IMR-90 (cell line): Measurements from ENCODE around the gene GAL. TPM values are rescaled to one million over a fixed set of nuclear protein-coding genes. Genes with fewer than 3 reads are reported as not detected.

Experiments
- ATAC-seq: fragments of 200-7000 bp; cut with Tn5 transposase; 2 replicates; pipeline ENCODE4 v1.9.1; 2020; ENCODE audit warnings: low read depth, mild to moderate bottlenecking, moderate library complexity
- BruUV-seq: library from RNA; stranded (reverse); fragments of 400-500 nt; replicated peaks from 2 replicates; lab custom pipeline; 2021; lab: Mats Ljungman, UMichigan
- CTCF ChIA-PET: fragments of 300-600 bp; formaldehyde crosslinking; extraction: SDS; loops from one replicate; lab custom pipeline; 2021; ENCODE audit warnings: antibody characterized with exemption; lab: Yijun Ruan, JAX
- POLR2A ChIA-PET: fragments of 300-600 bp; sonication (Branson Sonifier 250); formaldehyde crosslinking; loops from one replicate; lab custom pipeline; 2022; ENCODE audit warnings: antibody characterized with exemption; ENCODE audit not compliant: unreplicated experiment; lab: Charles Lee
- DNase-seq: peaks from one replicate; pipeline ENCODE4 v3.0.0; 2013
- H2AFZ ChIP-seq: replicated peaks from 2 replicates; pipeline ENCODE3; 2013; ENCODE audit warnings: low read length, mild to moderate bottlenecking; ENCODE audit not compliant: poor library complexity
- H2AK5ac ChIP-seq: 2 replicates; pipeline ENCODE4 v1.6.1; 2013; ENCODE audit warnings: low read depth, low read length, inconsistent platforms
- H2AK9ac ChIP-seq: replicated peaks from 2 replicates; pipeline ENCODE3; 2013; ENCODE audit warnings: mild to moderate bottlenecking, low read depth, low read length, moderate library complexity; ENCODE audit not compliant: poor library complexity
- H2BK120ac ChIP-seq: 2 replicates; pipeline ENCODE4 v1.6.1; 2013; ENCODE audit warnings: low read depth, low read length, inconsistent platforms
- H2BK15ac ChIP-seq: 3 replicates; pipeline ENCODE4 v1.6.1; 2013; ENCODE audit warnings: low read depth, low read length, inconsistent platforms
- H2BK20ac ChIP-seq: 2 replicates; pipeline ENCODE4 v1.6.1; 2013; ENCODE audit warnings: low read depth, mild to moderate bottlenecking, inconsistent platforms, low read length, moderate library complexity
- H2BK5ac ChIP-seq: 2 replicates; pipeline ENCODE4 v1.6.1; 2013; ENCODE audit warnings: mild to moderate bottlenecking, low read depth, low read length, inconsistent platforms; ENCODE audit not compliant: poor library complexity, severe bottlenecking
- H3K14ac ChIP-seq: replicated peaks from 2 replicates; pipeline ENCODE4 v1.6.1; 2013; ENCODE audit warnings: low read depth, low read length, inconsistent platforms
- H3K18ac ChIP-seq: 2 replicates; pipeline ENCODE4 v1.6.1; 2013; ENCODE audit warnings: low read depth, low read length, control low read depth
- H3K23ac ChIP-seq: 2 replicates; pipeline ENCODE4 v1.6.1; 2013; ENCODE audit warnings: low read depth, low read length, inconsistent platforms
- H3K27ac ChIP-seq: 2 replicates; pipeline ENCODE4 v1.5.1; 2013; ENCODE audit warnings: mild to moderate bottlenecking, control low read depth, low read length; ENCODE audit not compliant: insufficient read depth
- H3K27me3 ChIP-seq: 2 replicates; pipeline ENCODE4 v1.6.1; 2013; ENCODE audit warnings: low read length; ENCODE audit not compliant: control insufficient read depth, insufficient read depth
- H3K36me3 ChIP-seq: 2 replicates; pipeline ENCODE4 v1.6.1; 2013; ENCODE audit warnings: low read length, mixed read lengths; ENCODE audit not compliant: control insufficient read depth, insufficient read depth
- H3K4ac ChIP-seq: 2 replicates; pipeline ENCODE4 v1.6.1; 2013; ENCODE audit warnings: low read depth, low read length, inconsistent platforms
- H3K4me1 ChIP-seq: 2 replicates; pipeline ENCODE4 v1.6.1; 2013; ENCODE audit warnings: low read length, mixed read lengths; ENCODE audit not compliant: control insufficient read depth, insufficient read depth
- H3K4me2 ChIP-seq: 2 replicates; pipeline ENCODE4 v1.6.1; 2013; ENCODE audit warnings: low read depth, mild to moderate bottlenecking, control low read depth, low read length, moderate library complexity
- H3K4me3 ChIP-seq: 2 replicates; pipeline ENCODE4 v1.5.1; 2013; ENCODE audit warnings: low read depth, mild to moderate bottlenecking, control low read depth, low read length, moderate library complexity; ENCODE audit not compliant: insufficient read depth
- H3K56ac ChIP-seq: 2 replicates; pipeline ENCODE4 v1.6.1; 2013; ENCODE audit warnings: low read length, inconsistent platforms; ENCODE audit not compliant: insufficient read depth; ENCODE audit errors: extremely low read depth
- H3K79me1 ChIP-seq, 2 experiments: 2 replicates each; pipeline ENCODE4 v1.6.1; 2013; ENCODE audit warnings: low read length in 2 of 2, inconsistent platforms in 1 of 2, low read depth in 1 of 2
- H3K9ac ChIP-seq: 2 replicates; pipeline ENCODE4 v1.6.1; 2013; ENCODE audit warnings: low read depth, low read length, control low read depth
- H3K9me1 ChIP-seq: 2 replicates; pipeline ENCODE4 v1.6.1; 2013; ENCODE audit warnings: low read length, inconsistent platforms; ENCODE audit not compliant: insufficient read depth
- H3K9me3 ChIP-seq: 2 replicates; pipeline ENCODE4 v1.6.1; 2013; ENCODE audit warnings: low read length; ENCODE audit not compliant: control insufficient read depth, insufficient read depth
- H4K20me1 ChIP-seq: 2 replicates; pipeline ENCODE4 v1.6.1; 2013; ENCODE audit warnings: low read length, inconsistent platforms; ENCODE audit not compliant: insufficient read depth
- H4K5ac ChIP-seq: 2 replicates; pipeline ENCODE4 v1.6.1; 2013; ENCODE audit warnings: mild to moderate bottlenecking, low read depth, low read length, control low read depth
- H4K8ac ChIP-seq, 2 experiments: 2 replicates each; pipeline ENCODE4 v1.6.1; 2013; ENCODE audit warnings: low read depth in 2 of 2, low read length in 2 of 2, control low read depth in 1 of 2, inconsistent platforms in 1 of 2
- H4K91ac ChIP-seq: 2 replicates; pipeline ENCODE4 v1.6.1; 2013; ENCODE audit warnings: low read depth, low read length, inconsistent platforms; ENCODE audit not compliant: insufficient read depth
- BHLHE40 ChIP-seq: fragments of 150-350 bp; IDR thresholded peaks from 2 replicates; pipeline ENCODE4 v1.6.1; 2016; ENCODE audit warnings: mild to moderate bottlenecking, low read depth, low read length
- CEBPB ChIP-seq: IDR thresholded peaks from 2 replicates; pipeline ENCODE4 v1.6.1; 2012; ENCODE audit warnings: low read depth, low read length, improper control_type of control experiment
- FOS ChIP-seq: fragments of 150-350 bp; IDR thresholded peaks from 2 replicates; pipeline ENCODE4 v1.6.1; 2016; ENCODE audit warnings: low read depth, low read length
- MAZ ChIP-seq: IDR thresholded peaks from 2 replicates; pipeline ENCODE4 v1.6.1; 2012; ENCODE audit warnings: low read depth, mild to moderate bottlenecking, low read length, improper control_type of control experiment, moderate library complexity, borderline replicate concordance
- RAD21 ChIP-seq: IDR thresholded peaks from 2 replicates; pipeline ENCODE4 v1.6.1; 2012; ENCODE audit warnings: low read length, improper control_type of control experiment
- RCOR1 ChIP-seq: IDR thresholded peaks from 2 replicates; pipeline ENCODE4 v1.6.1; 2012; ENCODE audit warnings: mild to moderate bottlenecking, low read length, improper control_type of control experiment; ENCODE audit not compliant: insufficient replicate concordance
- SMC3 ChIP-seq: fragments of 150-350 bp; IDR thresholded peaks from 2 replicates; pipeline ENCODE4 v1.6.1; 2016; ENCODE audit warnings: low read depth, mild to moderate bottlenecking, antibody characterized with exemption, low read length, moderate library complexity
- WGBS, 2 experiments: methylation state at CpG; one replicate each; pipeline versions ENCODE4 v1.1.5 to v1.1.7; 2013; ENCODE audit warnings: missing lambda C conversion rate in 2 of 2; ENCODE audit not compliant: insufficient read length in 1 of 2; ENCODE audit errors: extremely low coverage in 2 of 2; 5-methylcytosine and 5-hydroxymethylcytosine counted together
- dilution Hi-C: fragments of 300-500 bp; cut with HindIII; formaldehyde crosslinking; loops from one replicate; pipeline ENCODE4 v1.14.3; 2018; ENCODE audit warnings: low sequenced_read_pairs; ENCODE audit not compliant: unreplicated experiment
- in situ Hi-C: fragments of 300-500 bp; cut with MboI; formaldehyde crosslinking; loops from 3 replicates; pipeline ENCODE4 v1.14.3; 2019; ENCODE audit warnings: low sequenced_read_pairs, inconsistent platforms, mixed read lengths
- intact Hi-C: fragments of 100-400 bp; cut with micrococcal nuclease; formaldehyde crosslinking; loops from 2 replicates; pipeline ENCODE4 v1.10.0; 2022
- polyA plus RNA-seq, 3 experiments: library from polyadenylated mRNA; depleted of rRNA; stranded (reverse); fragments of >200 nt; gene quantifications; 2 replicates each; pipeline ENCODE4 v1.2.3, GENCODE V29; 2012; ENCODE audit warnings: low replicate concordance in 1 of 3
- total RNA-seq: library from RNA; depleted of rRNA; stranded (reverse); fragments of >200 nt; gene quantifications from 2 replicates; pipeline ENCODE4 v1.2.3, GENCODE V29; 2012
- TF ChIP-seq, protein P1 (sequence below): conservative IDR thresholded peaks from 2 replicates; pipeline ENCODE4 v1.5.1; 2012; ENCODE audit warnings: mild to moderate bottlenecking, low read depth, low read length, improper control_type of control experiment
- TF ChIP-seq, protein P2 (sequence below): fragments of 150-350 bp; IDR thresholded peaks from 2 replicates; pipeline ENCODE4 v1.6.1; 2017; ENCODE audit warnings: mild to moderate bottlenecking, antibody characterized with exemption, low read length, low read depth

Gene GAL
- total and polyA plus RNA-seq, 2 of the 4 experiments (the other 2 are of a cell fraction): 2.0 TPM; not detected in 1

DNA sequence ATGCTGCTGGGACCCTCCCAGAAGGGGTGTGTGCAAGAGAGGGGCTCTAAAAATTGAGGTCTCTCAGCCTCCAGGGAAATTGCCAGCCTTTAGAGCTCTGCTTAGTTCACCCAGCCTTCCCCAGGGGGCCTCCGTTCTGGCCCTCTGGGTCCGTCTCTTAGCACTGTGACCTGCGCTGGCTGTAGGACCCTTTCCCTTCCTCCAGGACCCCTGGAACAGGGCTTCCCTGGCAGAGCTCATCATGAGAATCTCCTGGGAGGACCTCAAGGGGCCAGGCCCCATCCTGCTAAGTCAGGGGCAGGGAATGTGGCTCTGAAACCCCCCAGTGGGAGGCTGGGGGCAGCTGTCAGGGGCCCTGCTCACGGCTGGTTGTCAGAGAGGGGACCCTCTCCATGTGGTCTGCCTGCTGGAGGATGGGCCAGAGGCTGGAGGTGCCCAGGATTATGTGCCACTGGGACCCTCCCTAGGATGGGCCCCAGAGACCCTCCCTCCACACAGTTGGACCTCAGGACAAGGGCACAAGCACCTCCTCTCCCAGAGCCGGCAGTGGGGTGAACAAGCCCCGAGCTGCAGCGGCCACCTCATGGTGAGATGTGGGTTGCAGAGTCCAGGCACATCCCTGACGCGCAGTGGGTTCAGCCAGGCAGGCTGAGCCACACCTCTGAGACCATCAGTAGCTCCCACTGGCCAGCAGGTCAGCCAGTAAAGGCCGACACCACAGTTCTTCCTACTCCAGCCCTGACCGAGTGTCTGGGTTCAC lies 27.1 kb upstream of the GAL start:
- H3K14ac ChIP-seq: no peak overlapping the region
- H3K18ac ChIP-seq: no peak overlapping the region
- no peak overlapping the region for H2AK9ac ChIP-seq
- DNase-seq (no peak), ATAC-seq (no peak)
- peaks cover 35% of the 10 kb centered on the region for H3K27me3 ChIP-seq
- dilution Hi-C loops: no loop called here
- H3K9me1 ChIP-seq: no peaks in the 10 kb centered on the region
- no peak overlapping the region for H2AFZ ChIP-seq
- no peak overlapping the region for H4K91ac ChIP-seq
- H4K5ac ChIP-seq: no peak overlapping the region
- no TSS peak for BruUV-seq
- TF ChIP-seq, protein P1, sequence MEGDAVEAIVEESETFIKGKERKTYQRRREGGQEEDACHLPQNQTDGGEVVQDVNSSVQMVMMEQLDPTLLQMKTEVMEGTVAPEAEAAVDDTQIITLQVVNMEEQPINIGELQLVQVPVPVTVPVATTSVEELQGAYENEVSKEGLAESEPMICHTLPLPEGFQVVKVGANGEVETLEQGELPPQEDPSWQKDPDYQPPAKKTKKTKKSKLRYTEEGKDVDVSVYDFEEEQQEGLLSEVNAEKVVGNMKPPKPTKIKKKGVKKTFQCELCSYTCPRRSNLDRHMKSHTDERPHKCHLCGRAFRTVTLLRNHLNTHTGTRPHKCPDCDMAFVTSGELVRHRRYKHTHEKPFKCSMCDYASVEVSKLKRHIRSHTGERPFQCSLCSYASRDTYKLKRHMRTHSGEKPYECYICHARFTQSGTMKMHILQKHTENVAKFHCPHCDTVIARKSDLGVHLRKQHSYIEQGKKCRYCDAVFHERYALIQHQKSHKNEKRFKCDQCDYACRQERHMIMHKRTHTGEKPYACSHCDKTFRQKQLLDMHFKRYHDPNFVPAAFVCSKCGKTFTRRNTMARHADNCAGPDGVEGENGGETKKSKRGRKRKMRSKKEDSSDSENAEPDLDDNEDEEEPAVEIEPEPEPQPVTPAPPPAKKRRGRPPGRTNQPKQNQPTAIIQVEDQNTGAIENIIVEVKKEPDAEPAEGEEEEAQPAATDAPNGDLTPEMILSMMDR: no peak
- no peak for TF ChIP-seq SMC3
- no peak for TF ChIP-seq MAZ
- TF ChIP-seq, protein P2, sequence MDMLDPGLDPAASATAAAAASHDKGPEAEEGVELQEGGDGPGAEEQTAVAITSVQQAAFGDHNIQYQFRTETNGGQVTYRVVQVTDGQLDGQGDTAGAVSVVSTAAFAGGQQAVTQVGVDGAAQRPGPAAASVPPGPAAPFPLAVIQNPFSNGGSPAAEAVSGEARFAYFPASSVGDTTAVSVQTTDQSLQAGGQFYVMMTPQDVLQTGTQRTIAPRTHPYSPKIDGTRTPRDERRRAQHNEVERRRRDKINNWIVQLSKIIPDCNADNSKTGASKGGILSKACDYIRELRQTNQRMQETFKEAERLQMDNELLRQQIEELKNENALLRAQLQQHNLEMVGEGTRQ: no peak
- TF ChIP-seq BHLHE40: no peak
- TF ChIP-seq FOS: no peak
- TF ChIP-seq RAD21: no peak
- TF ChIP-seq CEBPB: no peak
- TF ChIP-seq RCOR1: no peak
- peak overlapping the region; percentile 24; the same call in 1 of the 2 replicates for H2AK5ac ChIP-seq
- H4K8ac ChIP-seq: no peak overlapping the region
- H3K9me3 ChIP-seq: peaks cover 8% of the 10 kb centered on the region
- no peak overlapping the region for H3K4ac ChIP-seq
- H3K9ac ChIP-seq: no peak overlapping the region
- H2BK15ac ChIP-seq: no peak overlapping the region
- H3K27ac ChIP-seq: no peak overlapping the region
- CTCF ChIA-PET: no interaction called here
- peaks cover 7% of the 10 kb centered on the region for H3K4me1 ChIP-seq
- H3K36me3 ChIP-seq: no peaks in the 10 kb centered on the region
- in situ Hi-C loops: no loop called here
- no peak overlapping the region for H3K23ac ChIP-seq
- POLR2A ChIA-PET: no interaction called here
- 0 out of 2 replicates have a peak, but pooled peaks cover 5% of the 10 kb centered on the region for H4K20me1 ChIP-seq
- H2BK5ac ChIP-seq: no peak overlapping the region
- no peak overlapping the region for H3K4me3 ChIP-seq
- intact Hi-C loops: no loop called here
- no CpG with 5 or more reads among the region's 11 CpGs for WGBS, 2 experiments
- H3K4me2 ChIP-seq: no peak overlapping the region
- no peak overlapping the region for H3K56ac ChIP-seq
- no peak overlapping the region for H2BK120ac ChIP-seq
- no peaks in the 10 kb centered on the region for H3K79me1 ChIP-seq
- no peak overlapping the region for H2BK20ac ChIP-seq
